SK-N-MC (cell line): Measurements from ENCODE around the gene TLR10.

Experiments
- EZH2 ChIP-seq: fragments of 200-600 bp; sonication (generic); IDR thresholded peaks from one replicate; pipeline ENCODE4 v1.6.1; 2017; ENCODE audit warnings: antibody characterized with exemption
- POLR2AphosphoS5 ChIP-seq: IDR thresholded peaks from 2 replicates; pipeline ENCODE4 v1.6.1; 2012; ENCODE audit warnings: mild to moderate bottlenecking, low read depth, low read length, borderline replicate concordance

- no peak for TF ChIP-seq POLR2AphosphoS5
- no peak for TF ChIP-seq EZH2
Measured at GRCh38 chr4:38774181-38774955, 8.4 kb downstream of the TLR10 start.
